GM18858 (cell line): ENCODE measurements around the gene HOXC9.

Source experiments
- ATAC-seq: cut with Tn5 transposase; IDR thresholded peaks from one replicate; pipeline ENCODE4 v1.9.1; 2021; ENCODE audit not compliant: unreplicated experiment

The HOXC9 gene

DNA sequence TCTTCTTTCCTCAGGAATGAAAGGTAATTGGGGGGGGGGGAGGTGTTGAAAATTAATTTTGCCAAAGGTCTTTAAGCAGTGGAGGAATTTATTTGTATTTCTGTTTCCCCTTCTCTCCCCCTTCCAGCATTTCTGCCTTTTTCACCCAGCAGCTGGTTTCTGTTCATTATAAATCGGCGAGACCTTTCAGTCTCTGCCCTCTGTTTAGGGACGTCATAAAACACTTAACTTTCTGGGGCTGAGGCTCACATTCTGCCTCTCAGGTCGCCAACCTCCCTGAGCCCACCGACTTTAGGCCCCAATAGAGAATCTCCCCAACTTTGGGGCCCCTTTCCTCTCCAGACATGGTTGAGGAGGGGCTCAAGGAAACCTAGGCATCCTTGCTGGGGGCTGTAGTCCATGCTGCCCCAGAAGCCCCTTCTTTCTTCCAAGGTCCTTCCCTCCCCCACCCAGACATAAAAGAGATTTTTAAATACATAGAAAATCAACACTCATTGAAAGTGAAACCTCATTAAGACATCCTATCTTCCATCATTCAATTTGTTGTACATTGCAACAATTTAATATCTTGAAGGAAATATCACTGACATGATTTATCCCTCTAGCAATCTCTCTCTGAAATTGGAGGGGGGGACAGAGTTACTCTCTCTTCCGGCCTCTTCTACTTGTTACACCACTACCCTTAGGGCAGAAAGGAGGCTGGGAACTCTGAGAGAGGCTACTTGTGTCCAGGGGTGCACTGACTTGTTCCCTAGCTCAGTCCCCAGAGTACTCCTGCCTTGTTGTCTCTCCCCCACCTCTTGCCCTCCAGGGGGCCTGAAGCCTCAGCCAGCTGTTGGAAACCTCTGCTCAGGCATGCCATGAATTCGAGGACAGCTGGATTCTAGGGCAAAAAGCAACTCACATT lies 25.8 kb downstream of the HOXC9 start:
- no peak for ATAC-seq

DNA sequence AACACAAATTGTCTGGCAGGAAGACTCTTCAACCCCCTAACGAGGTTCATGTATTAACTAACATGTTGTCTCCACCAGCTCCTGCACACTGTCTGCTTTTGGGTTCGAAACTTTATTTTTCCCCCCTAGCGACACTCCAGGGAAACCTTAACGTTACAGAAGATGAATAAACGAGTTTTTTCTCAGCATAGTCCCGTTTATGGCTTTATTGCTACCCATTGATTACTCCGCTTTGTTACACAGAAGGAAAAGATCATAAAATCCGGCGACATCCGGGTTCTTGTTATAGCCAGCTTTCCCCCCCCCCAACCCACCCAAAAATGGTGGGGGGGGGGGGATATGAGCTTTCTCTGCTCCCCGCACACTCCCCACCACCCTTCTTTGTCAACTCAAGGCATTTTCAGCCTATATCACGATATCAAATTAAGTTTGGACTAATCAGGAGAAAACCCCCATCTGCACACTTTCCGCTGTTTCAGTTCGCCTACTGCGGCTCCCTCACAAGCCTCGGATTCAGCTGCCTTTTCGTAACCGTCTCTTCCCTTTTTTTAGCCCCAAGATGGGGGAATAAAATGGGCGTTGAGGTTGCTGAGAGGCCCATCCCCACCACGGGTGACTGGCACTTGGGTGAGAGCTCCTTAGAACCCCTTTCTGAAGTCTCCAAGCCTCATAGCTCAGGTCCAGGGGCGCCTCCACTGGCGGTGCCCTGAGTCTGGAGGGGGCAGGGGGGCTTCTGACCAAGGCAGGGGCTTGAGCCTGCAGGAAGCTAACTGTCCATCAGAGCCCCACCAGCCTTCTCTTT lies 26.9 kb downstream of the HOXC9 start:
- ATAC-seq, result no peak

- no peak for ATAC-seq
Observed at GRCh38 chr12:54027442-54027786, 27.5 kb downstream of the HOXC9 start.

GRCh38 chr12:54028314-54029201 lies 28.6 kb downstream of the HOXC9 start, which contains the start of gene HOXC6:
Gene HOXC6 (plus strand): TSS chr12:54028440. CDS start chr12:54028522, 82 bp downstream.
- no peak for ATAC-seq

- ATAC-seq, result no peak
Observed at GRCh38 chr12:54029529-54030441, 29.8 kb downstream of the HOXC9 start.

- ATAC-seq, result no peak
Observed at GRCh38 chr12:54030442-54030801, 30.5 kb downstream of the HOXC9 start.

- no peak for ATAC-seq
Observed at GRCh38 chr12:54030889-54031471, 31.0 kb downstream of the HOXC9 start.

DNA sequence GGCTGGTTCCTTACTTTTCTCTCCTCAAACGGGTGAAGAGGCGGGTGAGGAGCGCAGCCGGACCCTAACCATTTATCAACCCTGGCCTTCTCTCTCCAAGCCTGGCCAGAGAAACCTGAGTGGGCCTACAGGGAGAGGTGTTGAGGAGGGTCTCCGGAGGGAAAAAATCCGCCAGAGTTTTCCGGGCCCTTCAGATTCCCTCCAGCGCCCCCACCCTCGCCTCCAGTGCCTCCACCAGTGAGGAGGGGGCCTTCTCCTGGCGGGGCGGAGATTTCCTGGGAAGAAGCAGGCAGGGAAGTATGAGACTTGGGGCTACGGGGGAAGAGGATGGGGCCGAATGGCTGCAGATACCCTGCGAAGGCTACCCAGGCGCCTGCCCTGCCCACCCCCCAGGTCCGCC lies 31.5 kb downstream of the HOXC9 start:
- no peak for ATAC-seq

DNA sequence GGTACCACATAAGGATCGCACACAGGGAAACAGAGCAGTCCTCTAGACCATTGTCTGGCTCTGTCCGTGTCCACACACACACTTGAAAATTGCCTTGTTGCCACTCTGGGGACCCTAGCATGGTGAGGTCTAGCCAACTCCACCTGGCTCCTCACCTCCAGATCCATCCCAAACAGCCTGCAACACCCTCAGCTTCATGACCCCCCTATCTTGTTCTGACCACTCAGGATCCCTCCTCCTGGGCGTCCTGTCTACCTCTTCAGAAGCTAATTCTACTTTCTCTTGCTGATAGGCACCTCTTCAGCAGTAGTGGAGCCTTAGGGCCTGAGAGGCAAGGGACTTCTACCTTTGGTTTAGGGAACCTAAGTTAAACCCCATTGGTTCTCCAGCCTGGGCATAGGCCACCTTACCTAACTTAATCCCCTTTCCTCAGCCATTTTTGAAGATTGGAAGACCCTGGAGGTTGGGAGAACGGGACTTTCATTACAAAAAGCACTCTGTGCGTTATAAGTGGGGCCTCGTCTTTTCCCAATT lies 32.2 kb downstream of the HOXC9 start:
- no peak for ATAC-seq

- no peak for ATAC-seq
Observed at GRCh38 chr12:54032627-54033100, 32.7 kb downstream of the HOXC9 start, which contains the start of gene HOXC5. Gene HOXC5 (plus strand): TSS chr12:54033050. CDS start chr12:54033123, 73 bp downstream.

DNA sequence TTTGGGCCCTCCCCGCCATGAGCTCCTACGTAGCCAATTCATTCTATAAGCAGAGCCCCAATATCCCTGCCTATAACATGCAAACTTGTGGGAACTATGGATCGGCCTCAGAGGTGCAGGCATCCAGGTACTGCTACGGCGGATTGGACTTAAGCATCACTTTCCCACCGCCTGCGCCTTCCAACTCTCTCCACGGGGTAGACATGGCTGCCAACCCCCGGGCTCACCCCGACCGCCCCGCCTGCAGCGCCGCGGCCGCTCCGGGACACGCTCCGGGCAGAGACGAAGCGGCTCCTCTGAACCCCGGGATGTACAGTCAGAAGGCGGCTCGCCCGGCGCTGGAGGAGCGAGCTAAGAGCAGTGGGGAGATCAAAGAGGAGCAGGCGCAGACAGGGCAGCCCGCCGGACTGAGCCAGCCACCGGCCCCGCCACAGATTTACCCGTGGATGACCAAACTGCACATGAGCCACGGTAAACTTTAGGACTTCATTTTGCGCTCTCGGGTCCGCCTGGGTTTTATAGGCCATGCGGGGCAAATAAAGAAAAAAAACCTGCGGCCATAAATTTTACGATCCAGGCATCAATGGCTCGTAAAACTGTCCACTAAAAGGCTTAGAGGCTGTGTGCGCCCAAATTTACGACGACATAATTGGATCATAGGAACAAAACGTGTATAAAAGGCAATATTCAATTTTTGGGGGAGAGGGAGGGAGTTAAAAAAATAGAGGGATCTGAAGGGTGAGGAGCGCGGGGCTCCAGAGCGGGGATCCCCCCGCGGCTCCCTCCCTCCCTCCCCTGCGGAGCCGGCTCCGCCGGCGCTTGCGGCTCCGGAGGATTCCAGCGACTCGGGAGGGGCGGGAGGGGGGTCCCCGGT lies 33.4 kb downstream of the HOXC9 start:
- ATAC-seq, result no peak

DNA sequence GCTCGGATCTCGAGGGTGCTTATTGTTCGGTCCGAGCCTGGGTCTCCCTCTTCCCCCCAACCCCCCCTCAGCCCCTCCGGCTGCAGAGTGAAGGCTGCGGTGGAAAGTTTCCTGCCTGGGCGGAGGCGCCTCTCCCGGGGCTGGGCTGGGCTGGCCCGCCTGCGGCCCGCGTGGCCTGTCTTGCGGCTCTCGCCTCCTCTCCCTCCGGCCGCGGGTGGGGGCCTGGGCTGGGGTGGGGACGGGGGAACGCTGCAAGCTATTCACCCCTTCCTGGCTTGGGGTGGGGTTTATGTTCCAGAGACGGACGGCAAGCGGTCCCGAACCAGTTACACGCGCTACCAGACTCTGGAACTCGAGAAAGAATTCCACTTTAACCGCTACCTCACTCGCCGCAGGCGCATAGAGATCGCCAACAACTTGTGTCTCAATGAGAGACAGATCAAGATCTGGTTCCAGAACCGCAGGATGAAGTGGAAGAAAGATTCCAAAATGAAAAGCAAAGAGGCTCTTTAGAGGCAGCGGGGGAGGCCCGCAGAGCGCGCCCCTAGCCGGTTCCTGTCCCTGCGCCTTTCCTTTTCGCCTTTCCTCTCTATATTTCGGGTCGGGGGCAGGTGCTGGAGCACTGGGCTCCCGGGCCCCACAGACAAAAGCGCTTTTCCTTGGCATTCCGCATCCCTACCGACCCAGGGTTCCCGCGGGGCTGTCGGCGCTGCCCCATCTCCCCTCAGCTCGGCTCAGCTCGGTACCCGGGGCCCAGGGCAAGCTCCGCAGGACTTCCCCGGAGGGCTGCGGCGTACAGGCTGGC lies 34.2 kb downstream of the HOXC9 start:
- no peak for ATAC-seq

DNA sequence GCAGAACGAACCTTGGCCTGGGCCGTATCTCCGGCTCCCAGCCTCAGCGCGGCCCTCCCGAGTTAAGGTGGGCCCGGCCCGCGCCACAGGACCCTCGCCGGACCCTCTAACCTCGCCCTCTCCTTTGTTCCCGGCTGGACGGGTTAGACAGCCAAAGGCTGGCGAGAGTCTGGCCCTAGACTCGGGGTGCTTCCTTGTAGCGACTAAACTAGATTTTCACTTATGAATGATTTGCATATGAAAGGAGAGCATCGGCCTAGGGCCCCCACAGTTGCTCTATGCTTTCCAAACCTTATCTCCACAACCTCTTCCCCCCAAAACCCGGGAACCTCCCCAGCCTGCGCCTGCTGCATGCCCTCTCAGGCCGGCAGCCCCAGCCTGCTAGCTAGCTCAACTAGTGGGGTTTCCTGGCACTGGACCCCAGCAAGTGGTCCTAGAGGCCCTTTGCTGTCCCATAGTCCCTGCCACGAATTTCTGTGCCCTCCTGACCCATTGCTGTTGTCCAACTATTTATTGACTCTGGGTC lies 34.9 kb downstream of the HOXC9 start:
- no peak for ATAC-seq

- ATAC-seq, result no peak
Observed at GRCh38 chr12:54035568-54036264, 35.8 kb downstream of the HOXC9 start.

- ATAC-seq, result no peak
Observed at GRCh38 chr12:54036620-54037359, 36.8 kb downstream of the HOXC9 start.
